Cardiac septum (tissue), 1 donor: ENCODE results near the gene TRPV5. TPM values are rescaled to one million over a fixed set of nuclear protein-coding genes. Genes with fewer than 3 reads are reported as not detected.

Experiments
- DNase-seq: peaks from one replicate; pipeline ENCODE4 v3.0.0-alpha.2; 2020; ENCODE audit warnings: low spot score
- intact Hi-C: fragments of 100-400 bp; cut with DNase I; formaldehyde crosslinking; loops from one replicate; pipeline ENCODE4 v1.14.0; 2022
- total RNA-seq: library from RNA; stranded (reverse); fragmentation: NEBNext Ultra II Directional; extraction: Animal tissue kit (Norgen Biotek cat#: 25700); gene quantifications from one replicate; pipeline ENCODE4 v1.2.1, GENCODE V29; 2021
- donor health status: DM: no; HTN: no; CAD: no.

Gene TRPV5
- total RNA-seq, 1 donor from 2014 or later: not detected

DNA sequence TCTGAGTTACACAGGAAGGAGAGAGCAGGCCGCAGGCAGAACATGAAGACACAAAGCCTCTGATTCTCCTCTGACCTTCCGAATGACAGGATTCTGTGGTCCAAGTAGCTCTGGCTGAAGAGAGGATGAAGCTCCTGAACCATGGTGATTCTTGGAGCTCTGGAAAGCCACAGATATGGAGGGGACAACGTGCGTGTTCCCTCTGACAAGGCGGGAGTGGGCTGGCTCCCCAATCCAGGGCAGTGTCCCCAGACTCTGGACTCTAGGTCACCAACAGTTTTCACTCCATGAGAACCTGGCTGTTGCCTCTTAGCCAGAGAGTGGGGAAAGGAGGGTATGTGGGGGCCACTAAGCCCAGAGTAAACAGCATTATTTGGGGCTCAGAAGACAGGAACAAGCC, 40.6 kb downstream of the TRPV5 start:
- intact Hi-C loops: no loop called here
- DNase-seq: no peak

- DNase-seq: no peak
- intact Hi-C loops: no loop called here
These were observed 42.0 kb downstream of the TRPV5 start for GRCh38 chr7:142891490-142892082.

DNA sequence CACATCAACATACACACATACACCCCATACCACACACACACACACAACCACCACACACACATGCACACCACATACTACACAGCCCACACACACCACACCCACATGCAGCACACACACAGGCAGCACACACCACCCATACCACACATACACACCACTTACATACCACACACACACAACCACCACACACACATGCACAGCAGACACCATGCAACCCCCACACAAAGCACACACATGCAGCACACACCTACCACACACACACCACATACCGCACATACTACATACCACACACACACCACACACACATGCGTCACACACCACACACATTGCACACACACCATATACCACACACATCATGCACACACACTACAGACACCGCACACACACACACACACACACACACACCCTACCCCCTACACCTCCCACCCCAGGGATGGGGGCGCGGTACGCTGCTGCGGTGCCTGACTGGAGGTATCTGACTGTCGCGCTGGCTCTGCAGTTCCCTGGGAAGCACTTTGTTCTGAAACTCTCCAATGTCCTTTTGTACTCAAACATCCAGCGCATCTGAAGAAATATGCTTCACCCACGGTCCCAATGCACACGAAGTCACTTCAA, 42.6 kb downstream of the TRPV5 start:
- intact Hi-C loops: no loop called here
- peak; percentile 43 for DNase-seq

- DNase-seq: peak; percentile 43
- intact Hi-C loops: no loop called here
These were observed 43.7 kb downstream of the TRPV5 start for GRCh38 chr7:142889816-142890215.

- intact Hi-C loops: no loop called here
- peak; percentile 68 for DNase-seq
These were observed 46.1 kb downstream of the TRPV5 start for GRCh38 chr7:142887282-142888015.

DNA sequence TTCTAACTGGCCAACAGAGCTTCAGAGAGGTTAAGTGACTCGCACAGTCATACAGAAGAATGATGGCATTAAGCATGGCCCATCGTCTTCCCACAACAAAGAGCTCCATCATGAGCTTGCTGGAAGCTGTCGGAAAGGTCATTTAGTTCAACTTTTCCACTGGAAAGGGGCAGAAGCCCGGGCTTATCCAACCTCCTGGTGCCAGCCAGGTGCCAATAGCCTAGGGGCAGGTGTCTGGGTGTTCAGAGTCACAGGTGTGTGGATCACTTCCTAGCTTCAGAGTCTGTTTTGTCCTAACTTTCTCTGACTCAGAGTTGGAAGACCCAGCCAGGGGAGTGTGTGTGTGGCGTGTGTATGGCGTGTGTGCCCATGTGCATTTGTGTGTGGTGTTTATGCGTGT, 46.7 kb downstream of the TRPV5 start:
- DNase-seq: peak; percentile 33
- intact Hi-C loops: no loop called here

DNA sequence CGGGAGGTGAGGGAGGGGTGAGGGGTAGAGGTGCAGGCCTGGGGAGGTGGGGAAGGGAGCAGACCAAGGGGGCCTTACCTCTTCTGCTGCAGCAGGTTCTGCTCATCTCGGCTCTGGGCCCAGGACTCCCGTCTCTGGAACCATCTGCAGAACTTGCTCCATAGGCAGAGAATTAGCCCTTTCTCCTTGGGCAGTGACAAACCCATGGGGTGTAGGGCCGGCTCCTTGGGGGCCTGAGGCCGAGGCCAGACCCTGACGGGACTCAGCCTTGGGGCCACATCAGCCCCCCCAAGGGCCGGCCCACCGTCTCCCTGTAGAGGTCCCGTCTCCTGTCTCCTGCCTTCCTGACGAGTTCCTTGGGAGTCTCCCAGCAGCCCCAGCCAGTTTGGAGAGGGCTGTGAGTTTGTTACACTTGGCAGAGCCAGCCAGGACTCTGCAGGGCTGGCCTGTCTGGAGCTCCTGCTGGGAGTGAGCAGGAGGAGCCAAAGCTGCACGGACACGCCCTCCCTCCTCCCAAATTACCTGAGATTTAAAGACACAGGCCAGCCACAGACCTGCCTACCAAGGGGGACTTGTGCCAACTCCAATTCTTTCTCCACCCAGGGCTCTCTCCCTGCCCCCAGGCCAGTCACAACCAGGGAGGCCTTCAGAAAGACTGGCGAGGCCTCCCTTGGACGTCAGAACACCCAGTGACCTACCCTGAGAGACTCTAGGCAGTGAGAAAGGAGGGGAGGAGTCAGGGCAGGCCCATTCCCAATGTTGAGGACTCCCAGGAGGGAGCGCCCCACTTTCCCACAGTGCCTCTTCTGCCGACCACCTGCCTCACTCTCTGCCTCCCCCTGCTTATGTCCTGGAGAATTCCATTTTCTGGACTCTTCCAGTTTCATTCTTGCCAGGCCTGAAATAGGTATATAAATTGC, 48.0 kb downstream of the TRPV5 start, which contains the start of gene TRPV6:
Gene TRPV6, minus strand, starts transcription at position 435 of the 920 bp plus-strand sequence.
- DNase-seq: peak; percentile 61
- intact Hi-C loops: no loop called here

DNA sequence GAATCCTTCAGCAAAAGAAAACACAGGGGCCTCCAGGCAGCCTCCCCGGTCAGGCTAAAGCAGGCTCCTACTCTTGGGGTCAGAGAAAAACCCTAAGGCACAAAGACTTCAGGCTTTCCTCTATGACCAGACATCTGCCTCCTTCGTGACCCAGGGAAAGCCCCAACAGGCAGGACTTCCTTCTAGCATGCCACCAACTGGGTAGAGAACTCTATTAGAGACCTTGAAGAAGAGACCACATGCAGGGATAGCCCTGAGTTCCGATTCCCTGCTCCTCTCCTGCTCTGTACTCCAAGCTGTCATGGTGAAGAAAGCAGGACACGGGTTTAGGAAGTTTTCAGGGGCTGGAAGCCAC, 49.3 kb downstream of the TRPV5 start:
- intact Hi-C loops: no loop called here
- DNase-seq: no peak

- intact Hi-C loops: no loop called here
- DNase-seq: peak; percentile 29
These were observed 49.8 kb downstream of the TRPV5 start for GRCh38 chr7:142883571-142884285.

DNA sequence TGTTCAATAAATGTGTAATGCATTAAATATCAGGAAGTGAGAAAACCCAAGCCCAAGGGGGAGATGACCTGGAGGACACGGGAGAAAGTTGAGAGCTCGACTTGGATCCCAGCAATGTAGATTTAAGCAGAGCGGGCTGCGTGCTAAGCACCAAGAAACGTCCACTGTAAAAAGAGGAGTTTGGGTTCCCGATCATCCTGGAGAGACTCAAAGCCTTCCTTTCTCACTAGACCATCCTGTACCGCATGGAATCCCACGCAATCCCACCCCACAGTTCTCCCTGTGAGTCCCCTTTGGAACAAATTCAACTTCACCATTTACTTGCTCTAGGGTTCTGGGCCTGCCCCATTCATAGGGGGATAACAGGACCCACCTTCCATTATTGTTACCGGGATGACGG, 50.4 kb downstream of the TRPV5 start:
- intact Hi-C loops: no loop called here
- peak; percentile 46 for DNase-seq

DNA sequence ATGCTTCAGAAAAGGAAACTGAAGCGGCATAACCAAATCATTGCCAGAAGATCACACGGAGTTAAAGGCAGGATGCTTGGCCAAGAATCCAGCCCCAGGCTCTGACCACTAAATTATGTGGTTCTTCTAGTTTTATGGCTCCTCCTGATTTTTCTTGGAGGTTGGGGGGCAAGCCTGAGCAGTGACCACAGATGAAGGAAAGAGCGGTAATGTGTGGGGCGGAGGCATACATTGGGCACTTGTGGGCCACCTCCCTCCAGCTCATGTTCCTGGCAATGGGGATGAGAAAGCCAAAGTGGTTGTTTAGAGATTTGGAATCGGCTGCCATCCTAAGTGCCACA, 51.2 kb downstream of the TRPV5 start:
- intact Hi-C loops: no loop called here
- peak; percentile 38 for DNase-seq

- DNase-seq: peak; percentile 36
- intact Hi-C loops: no loop called here
These were observed 51.8 kb downstream of the TRPV5 start for GRCh38 chr7:142881586-142882337.

GRCh38 chr7:142880876-142881505, 52.6 kb downstream of the TRPV5 start:
- intact Hi-C loops: no loop called here
- DNase-seq: peak; percentile 70

DNA sequence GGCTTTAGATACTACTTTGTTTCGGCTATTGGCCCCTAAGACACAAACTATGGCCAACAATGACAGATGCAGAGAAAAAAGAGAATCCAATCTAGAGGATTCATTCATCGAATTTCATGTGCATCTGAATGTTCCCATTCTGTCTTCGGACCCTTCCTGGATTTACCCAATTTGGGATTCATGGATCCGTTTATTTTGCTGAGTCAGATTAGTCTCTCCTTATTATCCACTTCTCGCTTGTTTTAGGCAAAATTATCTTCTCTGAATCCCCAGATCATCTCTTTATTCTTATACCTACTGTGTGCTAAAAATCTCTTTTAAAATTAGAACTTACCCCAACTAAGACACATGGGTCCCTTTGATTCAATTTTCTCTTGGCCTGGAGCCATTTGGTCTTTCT, 54.5 kb downstream of the TRPV5 start:
- intact Hi-C loops: no loop called here

DNA sequence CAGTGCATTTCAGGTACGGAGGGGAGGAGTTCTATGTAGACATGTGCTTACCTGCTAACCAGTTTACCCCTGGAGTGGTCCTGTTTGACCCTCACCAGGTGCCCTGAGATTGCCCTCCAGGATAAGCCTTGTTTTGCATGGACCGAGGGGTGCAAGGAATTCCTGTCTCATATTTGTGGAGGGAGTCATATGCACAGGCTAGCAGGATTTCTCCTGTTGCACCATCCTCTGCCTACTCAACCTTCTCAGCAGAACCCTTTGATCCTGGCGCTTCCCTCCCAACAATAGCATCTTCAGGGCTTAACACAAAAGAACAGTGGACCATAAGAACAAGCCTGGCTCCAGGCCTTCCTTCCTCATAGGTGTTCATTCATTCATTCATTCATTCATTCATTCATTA, 55.2 kb downstream of the TRPV5 start:
- intact Hi-C loops: no loop called here

More for the DNA sequence above, 54.5 kb downstream of the TRPV5 start:
- no peak for DNase-seq

DNA sequence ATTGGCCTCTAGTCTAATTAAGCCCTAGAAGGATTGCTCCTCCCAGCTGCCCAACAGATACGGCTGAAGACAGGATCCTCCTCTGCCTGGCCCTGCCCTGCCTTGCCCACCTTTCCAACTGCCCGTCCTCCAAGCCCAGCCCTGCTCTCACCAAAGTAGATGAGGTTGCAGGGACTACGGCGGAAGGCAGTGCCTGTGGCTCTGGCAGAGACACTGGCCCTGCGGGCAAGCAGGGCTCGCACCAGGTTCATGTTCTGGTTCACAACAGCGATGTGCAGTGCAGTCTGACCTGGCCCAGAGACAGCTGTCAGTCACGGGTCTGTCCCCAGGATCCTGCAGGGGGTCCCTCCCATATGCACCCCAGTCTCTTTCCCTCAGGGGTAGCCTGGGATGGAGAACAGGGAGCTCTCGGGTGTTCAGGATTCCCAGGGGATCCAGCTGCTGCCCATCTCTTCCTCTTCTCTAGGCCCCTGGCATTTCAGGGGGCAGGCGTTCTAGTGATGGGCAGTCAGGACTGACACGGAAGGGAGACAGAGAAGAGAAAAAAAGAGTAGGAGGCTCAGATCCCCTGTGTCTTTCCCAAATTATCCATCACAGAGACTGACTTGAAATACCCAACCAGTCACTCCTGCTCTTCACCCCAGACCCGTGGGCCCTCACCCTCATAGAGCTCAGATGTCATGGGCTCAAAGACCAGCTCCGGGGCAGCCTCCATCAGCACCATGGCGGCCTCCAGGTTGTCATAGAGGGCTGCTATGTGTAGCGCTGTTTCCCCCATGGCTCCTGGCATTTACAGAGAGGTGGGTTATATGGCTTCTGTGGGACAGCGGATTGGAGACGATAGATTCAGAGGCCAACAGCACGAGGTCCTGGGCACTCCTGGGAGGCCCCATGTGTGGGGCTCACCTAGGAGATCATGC, 56.3 kb downstream of the TRPV5 start:
- intact Hi-C loops: no loop called here
- peak; percentile 66 for DNase-seq

More for the DNA sequence above, 55.2 kb downstream of the TRPV5 start:
- DNase-seq: peak; percentile 19

- peak; percentile 49 for DNase-seq
- intact Hi-C loops: no loop called here
These were observed 57.1 kb downstream of the TRPV5 start for GRCh38 chr7:142876236-142876960.
